Effector memory CD8-positive, alpha-beta T cell (primary cell): ENCODE data around the gene TRIM69.
A peak's percentile ranks its signal among the peaks of the same experiment; 100 is the strongest.
"Not testable (repeated sequence)": the region's sequence is repeated elsewhere in the genome, so short reads cannot be mapped to it uniquely, and the experiment has no call there.

Source experiments
- ATAC-seq: fragments of 150-1000 bp; cut with Tn5 transposase; replicated peaks from 2 replicates; pipeline ENCODE4 v1.10.0; 2021; ENCODE audit warnings: mild to moderate bottlenecking, moderate library complexity
- DNase-seq, 3 experiments: peaks; one replicate each; pipeline ENCODE4 v3.0.0; 2021
- H3K27ac Mint-ChIP-seq, 2 donors: one replicate each; pipeline ENCODE4 v1.8.0; 2022; ENCODE audit warnings: mild to moderate bottlenecking in 2 of 2, mixed read lengths in 2 of 2, moderate library complexity in 2 of 2
- H3K27me3 Mint-ChIP-seq, 2 donors: one replicate each; pipeline ENCODE4 v1.8.0; 2022; ENCODE audit warnings: mixed read lengths in 2 of 2
- H3K36me3 Mint-ChIP-seq: one replicate; pipeline ENCODE4 v1.8.0; 2022; ENCODE audit warnings: mild to moderate bottlenecking, moderate library complexity, mixed read lengths; ENCODE audit not compliant: insufficient read depth
- H3K4me1 Mint-ChIP-seq, 2 donors: one replicate each; pipeline ENCODE4 v1.8.0; 2022; ENCODE audit warnings: low read depth in 2 of 2, mixed read lengths in 2 of 2
- H3K4me3 Mint-ChIP-seq, 2 donors: one replicate each; pipeline ENCODE4 v1.8.0; 2022; ENCODE audit warnings: mild to moderate bottlenecking in 2 of 2, mixed read lengths in 2 of 2, moderate library complexity in 2 of 2
- H3K9me3 Mint-ChIP-seq, 2 donors: one replicate each; pipeline ENCODE4 v1.8.0; 2022; ENCODE audit warnings: mixed read lengths in 2 of 2

The TRIM69 gene

DNA sequence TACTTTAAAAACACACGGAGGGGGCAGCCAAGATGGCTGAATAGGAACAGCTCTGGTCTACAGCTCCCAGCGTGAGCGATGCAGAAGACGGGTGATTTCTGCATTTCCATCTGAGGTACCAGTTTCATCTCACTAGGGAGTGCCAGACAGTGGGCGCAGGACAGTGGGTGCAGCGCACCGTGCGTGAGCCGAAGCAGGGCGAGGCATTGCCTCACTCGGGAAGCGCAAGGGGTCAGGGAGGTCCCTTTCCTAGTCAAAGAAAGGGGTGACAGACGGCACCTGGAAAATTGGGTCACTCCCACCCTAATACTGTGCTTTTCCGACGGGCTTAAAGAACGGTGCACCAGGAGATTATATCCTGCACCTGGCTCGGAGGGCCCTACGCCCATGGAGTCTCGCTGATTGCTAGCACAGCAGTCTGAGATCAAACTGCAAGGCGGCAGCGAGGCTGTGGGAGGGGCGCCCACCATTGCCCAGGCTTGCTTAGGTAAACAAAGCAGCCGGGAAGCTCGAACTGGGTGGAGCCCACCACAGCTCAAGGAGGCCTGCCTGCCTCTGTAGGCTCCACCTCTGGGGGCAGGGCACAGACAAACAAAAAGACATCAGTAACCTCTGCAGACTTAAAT is 3.0 kb downstream of the TRIM69 start:
- H3K4me1 Mint-ChIP-seq = peaks cover 30 to 33% of the 10 kb centered on the region in 2 donors
- peak overlapping the region; percentile 62 to 68 for H3K4me3 Mint-ChIP-seq
- not testable (repeated sequence) for H3K9me3 Mint-ChIP-seq, DNase-seq, ATAC-seq, H3K27me3 Mint-ChIP-seq, H3K36me3 Mint-ChIP-seq
- peak overlapping the region; percentile 46 to 88 for H3K27ac Mint-ChIP-seq

- not testable (repeated sequence) for DNase-seq, H3K4me3 Mint-ChIP-seq, H3K9me3 Mint-ChIP-seq, ATAC-seq, H3K27me3 Mint-ChIP-seq, H3K36me3 Mint-ChIP-seq, H3K27ac Mint-ChIP-seq, H3K4me1 Mint-ChIP-seq
Observed at GRCh38 chr15:44743454-44743853, 7.1 kb downstream of the TRIM69 start.

GRCh38 chr15:44753345-44753744 is 17.0 kb downstream of the TRIM69 start:
- ATAC-seq (no peak), DNase-seq (no peak)
- peaks cover 3 to 11% of the 10 kb centered on the region in 2 donors for H3K4me1 Mint-ChIP-seq
- H3K27me3 Mint-ChIP-seq = no peaks in the 10 kb centered on the region
- H3K4me3 Mint-ChIP-seq = no peak overlapping the region
- H3K36me3 Mint-ChIP-seq = peaks cover 2% of the 10 kb centered on the region
- no peak overlapping the region for H3K27ac Mint-ChIP-seq
- H3K9me3 Mint-ChIP-seq = no peaks in the 10 kb centered on the region

DNA sequence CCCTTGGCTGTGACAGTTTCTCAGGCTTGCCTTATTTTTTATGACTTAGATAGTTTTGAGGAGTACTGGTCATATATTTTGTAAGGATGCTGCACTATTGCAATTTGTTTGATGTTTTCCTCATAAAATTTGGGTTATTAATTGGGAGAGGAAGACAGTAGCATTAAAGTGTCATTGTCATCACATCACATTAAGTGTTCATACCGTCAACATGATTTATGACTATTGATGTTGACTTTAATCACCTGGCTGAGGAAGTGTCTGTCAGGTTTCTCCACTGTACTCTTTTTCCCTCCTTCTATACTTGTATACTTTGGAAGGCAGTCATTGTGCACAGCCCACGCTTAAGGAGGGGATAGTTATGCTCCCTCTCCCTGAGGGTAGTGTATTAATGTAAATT is 26.9 kb downstream of the TRIM69 start:
- no peak for DNase-seq
- Mint-ChIP-seq H3K4me3 (no peak overlapping the region), H3K9me3 (no peaks in the 10 kb centered on the region), H3K4me1 (no peaks in the 10 kb centered on the region), H3K36me3 (peaks cover 6% of the 10 kb centered on the region), H3K27me3 (no peaks in the 10 kb centered on the region), H3K27ac (no peak overlapping the region)
- ATAC-seq = no peak

GRCh38 chr15:44763848-44764247 is 27.5 kb downstream of the TRIM69 start:
- Mint-ChIP-seq H3K9me3 (no peaks in the 10 kb centered on the region), H3K27ac (no peak overlapping the region), H3K4me1 (no peaks in the 10 kb centered on the region), H3K36me3 (peaks cover 6% of the 10 kb centered on the region), H3K27me3 (no peaks in the 10 kb centered on the region), H3K4me3 (no peak overlapping the region)
- ATAC-seq (no peak), DNase-seq (no peak)

- Mint-ChIP-seq H3K4me3 (no peak overlapping the region), H3K27ac (no peak overlapping the region), H3K4me1 (no peaks in the 10 kb centered on the region), H3K27me3 (no peaks in the 10 kb centered on the region), H3K36me3 (peaks cover 6% of the 10 kb centered on the region), H3K9me3 (no peaks in the 10 kb centered on the region)
- ATAC-seq = no peak
- no peak for DNase-seq
Observed at GRCh38 chr15:44765036-44765435, 28.7 kb downstream of the TRIM69 start.

DNA sequence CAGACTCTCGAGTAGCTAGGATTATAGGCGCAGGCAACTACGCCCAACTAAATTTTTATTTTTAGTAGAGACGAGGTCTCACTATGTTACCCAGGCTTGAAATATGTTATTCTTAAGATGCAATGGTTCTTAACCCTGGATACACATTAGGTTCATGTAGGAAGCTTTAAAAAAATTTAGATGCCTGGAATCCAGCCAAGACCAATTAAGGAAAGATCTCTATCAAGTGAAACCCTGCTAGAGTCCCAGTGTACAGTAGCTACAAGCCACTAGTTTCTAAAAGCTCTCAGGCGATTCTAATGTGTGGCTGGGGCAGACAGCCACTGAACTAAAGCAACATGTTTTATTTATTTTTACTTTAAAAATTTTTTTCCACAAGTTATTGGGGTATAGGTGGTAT is 33.2 kb downstream of the TRIM69 start:
- peaks cover 2 to 9% of the 10 kb centered on the region in 2 donors for H3K9me3 Mint-ChIP-seq
- no peak overlapping the region for H3K27ac Mint-ChIP-seq
- H3K27me3 Mint-ChIP-seq = no peaks in the 10 kb centered on the region
- no peak for DNase-seq
- no peak overlapping the region for H3K4me3 Mint-ChIP-seq
- no peaks in the 10 kb centered on the region for H3K4me1 Mint-ChIP-seq
- no peak for ATAC-seq
- peaks cover 8% of the 10 kb centered on the region for H3K36me3 Mint-ChIP-seq

GRCh38 chr15:44770715-44771114 is 34.4 kb downstream of the TRIM69 start:
- ATAC-seq, H3K27me3 Mint-ChIP-seq, DNase-seq, H3K27ac Mint-ChIP-seq, H3K4me3 Mint-ChIP-seq, H3K4me1 Mint-ChIP-seq, H3K36me3 Mint-ChIP-seq, H3K9me3 Mint-ChIP-seq: not testable (repeated sequence)

DNA sequence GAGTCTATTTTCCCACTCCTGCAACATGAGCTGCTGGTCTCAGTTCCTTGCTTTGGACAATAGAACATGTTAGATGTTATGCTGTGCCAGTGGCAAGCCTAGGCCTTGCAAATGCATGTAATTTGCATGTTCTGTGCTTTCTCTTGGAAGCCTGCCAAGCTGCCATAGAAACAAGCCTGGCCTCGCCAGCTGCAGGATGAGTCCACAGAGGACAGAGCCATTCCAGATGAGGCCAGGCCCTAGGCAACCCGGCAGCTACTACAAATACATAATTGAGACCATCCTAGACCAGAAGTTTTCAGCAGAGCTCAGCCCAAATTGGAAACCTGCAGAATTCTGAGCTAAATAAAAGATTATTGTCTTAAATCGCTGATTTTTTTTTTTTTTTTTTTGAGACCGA is 39.6 kb downstream of the TRIM69 start:
- H3K9me3 Mint-ChIP-seq = peaks cover 2 to 7% of the 10 kb centered on the region in 2 donors
- ATAC-seq (no peak), DNase-seq (no peak)
- H3K27ac Mint-ChIP-seq = no peak overlapping the region
- no peaks in the 10 kb centered on the region for H3K27me3 Mint-ChIP-seq
- H3K4me1 Mint-ChIP-seq = no peaks in the 10 kb centered on the region
- peaks cover 3% of the 10 kb centered on the region for H3K36me3 Mint-ChIP-seq
- H3K4me3 Mint-ChIP-seq = no peak overlapping the region

GRCh38 chr15:44779761-44780160 is 43.4 kb downstream of the TRIM69 start:
- H3K27me3 Mint-ChIP-seq = no peaks in the 10 kb centered on the region
- no peaks in the 10 kb centered on the region for H3K9me3 Mint-ChIP-seq
- H3K4me1 Mint-ChIP-seq = peaks cover 5% of the 10 kb centered on the region in 2 donors

GRCh38 chr15:44780608-44781007 is 44.3 kb downstream of the TRIM69 start:
- Mint-ChIP-seq H3K36me3 (peaks cover 13% of the 10 kb centered on the region), H3K27ac (no peak overlapping the region), H3K27me3 (no peaks in the 10 kb centered on the region), H3K4me3 (no peak overlapping the region), H3K4me1 (peaks cover 5% of the 10 kb centered on the region in 2 donors), H3K9me3 (no peaks in the 10 kb centered on the region)
- DNase-seq (no peak), ATAC-seq (no peak)

More at GRCh38 chr15:44779761-44780160, 43.4 kb downstream of the TRIM69 start:
- peaks cover 9% of the 10 kb centered on the region for H3K36me3 Mint-ChIP-seq
- no peak overlapping the region for H3K27ac Mint-ChIP-seq
- no peak for DNase-seq
- H3K4me3 Mint-ChIP-seq = no peak overlapping the region
- no peak for ATAC-seq

GRCh38 chr15:44781128-44781810 is 44.9 kb downstream of the TRIM69 start:
- H3K36me3 Mint-ChIP-seq = peaks cover 13% of the 10 kb centered on the region
- no peak for DNase-seq
- no peaks in the 10 kb centered on the region for H3K27me3 Mint-ChIP-seq
- no peak overlapping the region for H3K27ac Mint-ChIP-seq
- peaks cover 5% of the 10 kb centered on the region in 2 donors for H3K4me1 Mint-ChIP-seq
- H3K4me3 Mint-ChIP-seq = no peak overlapping the region
- ATAC-seq = no peak
- H3K9me3 Mint-ChIP-seq = no peaks in the 10 kb centered on the region

- Mint-ChIP-seq H3K4me1 (peaks cover 5% of the 10 kb centered on the region in 2 donors), H3K27me3 (no peaks in the 10 kb centered on the region), H3K27ac (peak overlapping the region in 1 of 2 donors; percentile 100), H3K9me3 (no peaks in the 10 kb centered on the region), H3K4me3 (no peak overlapping the region), H3K36me3 (peaks cover 13% of the 10 kb centered on the region)
- DNase-seq (no peak), ATAC-seq (no peak)
Observed at GRCh38 chr15:44782516-44782915, 46.2 kb downstream of the TRIM69 start.

- not testable (repeated sequence) for ATAC-seq, DNase-seq, H3K9me3 Mint-ChIP-seq, H3K27me3 Mint-ChIP-seq
- peaks cover 8 to 12% of the 10 kb centered on the region in 2 donors for H3K4me1 Mint-ChIP-seq
- peak overlapping the region; percentile 93 to 98 for H3K4me3 Mint-ChIP-seq
- peak overlapping the region; percentile 98 to 100 for H3K27ac Mint-ChIP-seq
- peaks cover 13% of the 10 kb centered on the region for H3K36me3 Mint-ChIP-seq
Observed at GRCh38 chr15:44784918-44785274, 48.6 kb downstream of the TRIM69 start.
